NCI-H446 (cell line): ENCODE measurements around the gene VGLL2.

Experiments
- DNase-seq, 2 experiments: peaks; one replicate each; lab custom pipeline; 2025; lab: John Stamatoyannopoulos, UW

Gene VGLL2

DNA sequence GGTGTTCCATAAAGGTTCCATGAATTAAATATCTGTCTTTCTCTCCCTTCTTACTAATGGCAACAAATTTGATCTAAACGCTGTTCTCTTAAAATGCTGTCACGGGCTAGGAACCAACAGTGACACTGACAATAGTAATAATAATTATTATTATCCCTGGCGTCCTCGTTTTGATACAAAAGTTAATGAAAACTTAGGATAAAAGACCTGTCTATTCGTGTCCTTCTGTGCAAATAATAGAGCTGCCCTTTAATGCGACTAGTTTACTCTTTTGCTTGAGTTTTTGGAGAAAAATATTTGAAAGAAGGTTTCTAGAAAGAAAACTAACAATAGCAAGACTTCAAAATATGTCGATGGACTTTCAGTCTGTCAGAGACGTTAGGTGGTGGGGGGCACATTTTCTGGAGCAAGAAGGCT is 4.3 kb downstream of the VGLL2 start:
- DNase-seq, result no peak

GRCh38 chr6:117270055-117270842 is 4.9 kb downstream of the VGLL2 start:
- no peak for DNase-seq

- DNase-seq, result no peak
Measured at GRCh38 chr6:117270843-117271507, 5.6 kb downstream of the VGLL2 start.

GRCh38 chr6:117272032-117272866 is 6.9 kb downstream of the VGLL2 start:
- DNase-seq, result no peak

DNA sequence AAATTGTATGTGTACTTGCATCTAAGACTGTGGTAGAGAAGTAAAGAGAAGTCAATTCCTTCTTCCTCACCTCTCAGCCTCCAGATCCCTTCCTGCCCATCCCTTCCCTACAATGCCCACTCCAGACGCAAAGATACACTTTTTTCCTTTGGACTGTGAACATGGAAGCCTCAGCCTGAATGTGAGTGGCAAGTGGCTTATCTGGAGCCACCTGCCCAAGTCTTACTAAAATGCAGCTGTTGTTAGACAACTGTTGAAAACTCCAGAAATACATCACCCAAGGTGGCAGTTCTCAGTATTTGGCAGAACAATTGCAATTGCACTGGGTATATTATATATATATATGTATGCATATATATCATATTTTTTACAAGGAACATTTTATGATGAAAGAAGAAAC is 7.5 kb downstream of the VGLL2 start:
- no peak for DNase-seq

GRCh38 chr6:117275205-117275604 is 9.8 kb downstream of the VGLL2 start:
- no peak for DNase-seq

GRCh38 chr6:117275711-117276110 is 10.4 kb downstream of the VGLL2 start:
- DNase-seq, result no peak

GRCh38 chr6:117276778-117277316 is 11.5 kb downstream of the VGLL2 start:
- DNase-seq, result no peak

DNA sequence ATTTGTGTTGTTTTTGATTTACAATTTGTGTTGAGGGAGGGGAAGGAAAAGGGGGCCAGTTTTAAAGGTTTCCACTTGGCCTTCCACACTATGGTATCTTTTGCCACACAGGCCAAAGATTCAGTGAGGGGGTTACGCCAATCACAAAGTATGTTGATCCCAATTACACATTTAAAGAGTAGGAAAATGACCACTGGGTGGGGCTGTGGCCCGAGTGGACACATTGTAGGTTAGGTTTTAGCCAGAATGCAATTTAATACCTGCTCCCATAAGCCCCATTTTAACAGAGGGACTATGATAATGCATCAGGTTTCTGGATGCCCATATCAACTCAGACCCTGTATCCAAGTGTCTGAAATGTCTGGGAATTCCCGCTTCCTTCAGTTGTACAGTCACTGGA is 15.6 kb downstream of the VGLL2 start:
- no peak for DNase-seq

DNA sequence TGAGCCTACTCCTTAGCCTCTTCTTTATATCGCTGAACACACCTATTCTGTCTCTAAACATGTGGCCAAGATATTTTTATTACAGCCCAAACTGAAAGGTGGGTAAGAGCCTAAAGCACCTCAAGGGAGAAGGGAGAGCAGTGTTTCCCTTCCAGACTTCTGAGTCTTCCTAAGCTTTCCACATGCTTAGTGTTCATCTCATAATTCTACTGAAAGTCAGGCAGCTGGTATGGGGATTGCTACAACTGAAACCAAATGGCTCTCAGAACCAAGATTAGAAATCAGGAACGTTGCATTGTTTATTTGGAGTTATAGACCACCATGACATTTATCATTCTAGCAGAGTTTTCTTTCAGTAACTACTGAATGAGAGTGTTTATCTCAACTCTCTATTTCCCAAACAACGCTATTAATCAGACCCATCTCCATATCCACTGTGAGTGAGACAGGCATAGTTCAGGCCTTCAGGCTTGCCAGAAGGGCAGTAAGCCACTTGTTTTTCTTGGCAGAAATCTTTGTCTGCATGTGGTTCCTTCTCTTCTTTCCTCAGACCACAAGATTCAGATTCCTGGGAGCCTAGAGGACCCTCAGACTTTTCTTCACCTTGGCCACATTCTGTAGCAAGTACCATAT is 22.8 kb downstream of the VGLL2 start:
- DNase-seq, result no peak

DNA sequence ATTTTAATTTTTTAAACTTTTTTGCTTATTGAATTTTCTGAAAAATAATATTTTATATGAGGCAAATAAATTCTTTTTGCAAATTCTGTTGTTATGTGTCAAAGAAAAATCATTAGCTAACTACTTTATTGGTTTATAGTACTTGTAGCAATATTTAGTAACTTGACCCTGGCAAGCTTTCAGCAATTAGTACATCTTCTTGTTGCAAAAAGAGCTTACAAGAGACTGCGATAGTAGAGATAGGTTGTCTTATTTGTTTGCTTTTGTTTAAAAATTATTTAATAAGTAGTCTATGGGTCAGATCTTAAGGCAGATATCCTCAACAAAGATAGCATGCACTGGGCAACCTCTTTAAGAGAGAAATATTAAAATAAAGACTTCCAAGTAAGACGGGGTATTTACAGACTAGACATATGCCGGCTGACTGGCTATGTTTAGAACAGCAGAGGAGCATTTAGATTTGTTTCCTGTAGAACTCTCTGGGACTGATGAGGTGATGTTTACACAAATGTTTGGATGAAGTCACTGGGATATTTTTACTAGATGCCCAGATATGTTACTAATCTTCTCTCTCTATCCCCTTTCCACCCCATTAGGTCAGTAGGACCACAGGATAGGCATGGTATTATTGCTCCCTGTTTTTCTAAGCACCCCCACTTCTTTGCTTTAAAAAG is 25.0 kb downstream of the VGLL2 start:
- DNase-seq, result no peak

DNA sequence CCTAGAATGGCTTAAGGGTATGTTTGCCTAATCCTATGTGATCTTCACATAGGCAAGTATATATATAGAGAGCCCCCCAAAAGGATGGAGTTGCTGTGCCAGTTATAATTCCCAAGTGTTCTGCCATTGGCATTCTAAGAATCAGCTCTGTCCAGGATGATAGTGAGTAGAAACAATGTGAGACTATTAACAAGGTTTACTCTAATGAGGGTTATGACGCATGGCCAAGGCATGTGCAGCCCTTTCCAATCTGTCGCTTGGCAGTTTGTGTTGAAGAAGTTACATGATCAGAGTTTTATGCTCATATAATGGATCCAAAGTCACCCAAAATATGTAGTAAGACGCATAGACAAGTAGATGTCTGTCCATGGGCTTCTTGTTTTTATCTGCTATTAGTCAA is 33.6 kb downstream of the VGLL2 start:
- no peak for DNase-seq

DNA sequence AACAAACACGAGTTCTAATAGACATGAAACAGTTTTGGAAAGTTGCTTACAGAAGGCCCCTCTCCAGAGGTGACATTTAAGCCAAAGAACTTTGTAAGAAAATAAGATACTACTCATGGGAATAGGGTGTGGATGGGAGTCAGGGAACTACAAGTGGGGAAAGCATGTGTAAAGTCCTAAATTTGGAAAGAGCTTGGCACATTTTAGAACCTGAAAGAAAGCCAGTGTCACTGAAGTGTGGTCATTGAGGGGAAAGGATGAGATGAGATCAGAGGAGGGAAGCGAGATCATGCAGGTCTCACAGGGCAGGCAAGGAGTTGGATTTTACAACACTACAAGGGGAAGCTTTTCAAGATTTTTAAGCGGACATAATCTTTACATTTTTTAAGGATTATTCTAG is 38.0 kb downstream of the VGLL2 start:
- DNase-seq, result no peak

DNA sequence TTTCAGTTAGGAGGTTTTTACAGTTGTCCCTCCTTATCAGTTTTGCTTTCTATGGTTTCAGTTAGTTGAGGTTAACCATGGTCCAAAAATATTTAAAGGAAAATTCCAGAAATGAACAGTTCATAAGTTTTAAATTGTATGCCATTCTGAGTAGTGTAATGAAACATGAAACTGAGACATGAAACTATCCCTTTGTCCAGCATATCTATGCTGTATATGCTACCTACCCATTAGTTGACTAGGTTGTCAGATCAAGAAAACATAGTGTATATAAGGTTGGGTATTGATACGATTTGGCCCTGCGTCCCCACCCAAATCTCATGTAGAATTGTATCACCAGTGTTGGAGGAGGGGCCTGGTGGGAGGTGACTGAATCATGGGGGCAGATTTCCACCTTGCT is 39.1 kb downstream of the VGLL2 start:
- no peak for DNase-seq

DNA sequence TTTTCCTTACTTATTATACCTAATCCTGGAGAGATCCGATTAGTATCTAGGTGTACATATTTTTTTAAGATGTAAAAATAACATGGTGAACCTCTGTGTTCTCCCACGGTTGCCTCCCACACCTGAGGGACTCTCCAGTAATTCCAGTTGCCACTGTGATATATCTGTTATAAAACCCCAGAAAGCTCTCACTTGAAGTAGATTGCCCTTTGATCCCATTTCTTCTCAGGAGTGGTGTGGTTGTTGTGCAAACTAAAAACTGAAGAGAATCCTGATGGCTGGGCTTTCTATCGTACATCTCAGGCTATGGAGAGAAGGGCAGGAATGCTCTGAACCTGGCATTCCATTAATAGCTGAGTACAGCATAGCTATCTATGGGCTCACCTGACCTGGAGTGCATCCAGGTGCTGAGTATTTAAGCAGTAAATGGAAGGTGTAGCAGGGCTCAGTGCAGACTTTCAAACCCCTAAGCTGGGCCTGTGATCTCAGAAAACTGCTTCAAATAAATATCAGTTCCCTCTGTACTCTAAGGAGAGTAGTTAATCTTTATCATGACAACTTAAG is 41.0 kb downstream of the VGLL2 start:
- DNase-seq, result no peak

GRCh38 chr6:117307655-117308054 is 42.3 kb downstream of the VGLL2 start:
- no peak for DNase-seq

GRCh38 chr6:117309069-117309468 is 43.7 kb downstream of the VGLL2 start:
- DNase-seq, result no peak

GRCh38 chr6:117309611-117310010 is 44.3 kb downstream of the VGLL2 start:
- no peak for DNase-seq

DNA sequence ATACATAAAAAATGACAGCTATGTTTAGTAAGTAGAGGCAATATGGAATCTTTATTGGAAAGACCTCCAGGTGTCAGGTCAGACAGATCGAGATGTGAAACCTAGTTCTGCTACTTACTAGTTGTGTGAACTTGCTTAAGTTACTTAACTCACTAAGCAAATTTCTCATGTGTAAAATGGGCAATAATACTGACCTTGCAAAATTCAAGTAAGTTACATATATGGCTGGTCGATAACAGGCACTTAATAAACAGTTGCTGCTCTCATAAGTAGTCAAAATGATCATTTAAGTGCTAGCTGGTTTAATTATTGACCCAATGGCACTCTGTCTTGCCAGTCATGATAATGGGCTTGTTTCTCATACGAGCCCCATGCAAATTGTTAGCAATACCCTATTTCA is 46.0 kb downstream of the VGLL2 start:
- DNase-seq, result no peak

- no peak for DNase-seq
Measured at GRCh38 chr6:117311726-117312125, 46.4 kb downstream of the VGLL2 start.

- DNase-seq, result peak; percentile 4 to 35
Measured at GRCh38 chr6:117317261-117317660, 51.9 kb downstream of the VGLL2 start.
